Stimulated activated CD4-positive, alpha-beta T cell treated with anti-CD3 and anti-CD28 coated beads, TNF-alpha, amount 100 ng/mL, for 24 hours (primary cell): ENCODE measurements around the gene TREML2.

Experiments used
- DNase-seq, 3 experiments: peaks; one replicate each; pipeline ENCODE4 v3.0.0-alpha.2; 2020; ENCODE audit warnings: low read depth in 3 of 3

The TREML2 gene

GRCh38 chr6:41150671-41151070, 50.3 kb downstream of the TREML2 start:
- no peak for DNase-seq

GRCh38 chr6:41147917-41148316, 53.0 kb downstream of the TREML2 start:
- no peak for DNase-seq
